NCI-H460 (cell line): ENCODE measurements around the gene PLCB1. TPM values are rescaled to one million over a fixed set of nuclear protein-coding genes. Genes with fewer than 3 reads are reported as not detected.
"Not testable (repeated sequence)": the region's sequence is repeated elsewhere in the genome, so short reads cannot be mapped to it uniquely, and the experiment has no call there.

ENCODE experiments used
- DNase-seq: peaks from one replicate; pipeline ENCODE4 v3.0.0-alpha.2; 2016; ENCODE audit warnings: low read depth; ENCODE audit errors: extremely low read depth
- total RNA-seq: library from RNA; depleted of rRNA; stranded (reverse); fragments of >200 nt; shearing (Covaris generic); gene quantifications from 2 replicates; pipeline ENCODE4 v1.2.3, GENCODE V29; 2014

PLCB1 gene
- total RNA-seq, 1 experiment from 2014 or later, result 74.0 TPM

DNA sequence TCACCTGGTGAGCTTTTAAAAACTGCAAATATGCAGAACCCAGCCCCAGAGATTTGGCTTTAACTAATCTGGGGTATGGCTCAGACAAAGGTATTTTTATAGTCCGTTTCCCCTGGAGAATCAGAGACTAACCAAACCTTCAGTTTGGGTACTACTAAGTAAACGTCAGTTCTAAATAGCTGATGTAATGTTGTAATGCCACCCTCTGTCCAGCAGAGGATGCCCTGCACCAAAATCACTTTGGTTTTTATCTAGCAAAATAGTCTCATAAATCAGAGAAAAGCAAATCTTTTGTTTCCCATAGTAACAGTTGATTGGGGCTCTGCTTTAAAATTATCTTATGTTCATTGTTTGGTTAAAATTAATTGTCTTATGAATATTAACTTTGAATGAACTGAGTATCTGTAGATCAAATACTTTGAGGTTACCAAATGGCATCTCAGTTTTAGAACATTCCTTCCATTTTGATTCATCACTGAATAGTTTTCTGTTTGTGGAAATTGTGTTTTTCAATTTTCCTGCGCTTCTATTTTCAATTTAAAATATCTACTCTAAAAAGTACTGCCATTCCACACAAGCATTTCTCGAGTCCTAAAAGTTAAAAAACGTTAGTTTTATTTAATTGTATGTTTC lies 658.5 kb downstream of the PLCB1 start:
- DNase-seq, result peak; percentile 52

DNA sequence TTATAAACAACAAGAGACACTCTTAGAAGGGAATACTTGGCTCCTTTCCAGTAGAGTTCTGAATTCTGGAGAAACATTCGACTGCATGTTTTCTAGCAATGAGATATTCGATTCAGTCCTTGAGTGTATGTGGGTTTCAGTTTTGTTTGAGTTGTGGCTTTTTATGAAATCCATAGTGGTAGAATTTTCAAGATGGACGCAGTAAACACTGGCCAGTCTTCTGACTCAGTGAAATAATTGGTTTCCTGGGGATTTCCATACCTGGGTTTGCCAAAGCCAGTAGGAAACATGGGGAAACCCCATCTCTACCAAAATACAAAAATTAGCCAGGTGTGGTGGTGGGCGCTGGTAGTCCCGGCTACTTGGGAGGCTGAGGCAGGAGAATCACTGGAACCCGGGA lies 663.3 kb downstream of the PLCB1 start:
- no peak for DNase-seq

DNA sequence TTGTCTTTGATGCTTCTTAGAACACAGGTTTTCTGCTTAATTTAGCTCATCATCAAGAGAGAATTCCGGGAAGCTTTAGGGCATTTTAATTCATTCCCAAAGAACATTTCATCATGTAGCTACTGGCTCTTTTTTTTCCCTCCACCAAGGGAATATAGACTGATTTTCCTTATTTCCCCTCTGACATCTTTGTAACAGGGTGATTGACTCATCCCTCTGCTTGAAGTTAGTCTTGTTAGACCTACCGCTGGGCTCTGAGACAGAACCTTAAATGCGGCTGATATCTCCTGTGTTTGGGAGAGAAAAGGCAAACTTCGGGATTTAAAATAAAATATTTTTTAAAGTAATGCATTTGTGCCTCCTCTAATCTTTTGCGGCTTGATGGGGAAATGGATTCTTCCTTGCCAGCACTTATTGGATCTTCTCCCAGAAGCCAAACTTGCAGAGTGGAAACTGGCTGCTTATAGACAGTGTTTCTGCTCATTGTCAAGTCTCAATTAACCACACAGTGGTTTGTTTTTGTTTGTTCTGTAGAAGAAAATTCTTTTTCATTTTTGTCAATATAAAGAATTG lies 664.1 kb downstream of the PLCB1 start:
- no peak for DNase-seq

DNA sequence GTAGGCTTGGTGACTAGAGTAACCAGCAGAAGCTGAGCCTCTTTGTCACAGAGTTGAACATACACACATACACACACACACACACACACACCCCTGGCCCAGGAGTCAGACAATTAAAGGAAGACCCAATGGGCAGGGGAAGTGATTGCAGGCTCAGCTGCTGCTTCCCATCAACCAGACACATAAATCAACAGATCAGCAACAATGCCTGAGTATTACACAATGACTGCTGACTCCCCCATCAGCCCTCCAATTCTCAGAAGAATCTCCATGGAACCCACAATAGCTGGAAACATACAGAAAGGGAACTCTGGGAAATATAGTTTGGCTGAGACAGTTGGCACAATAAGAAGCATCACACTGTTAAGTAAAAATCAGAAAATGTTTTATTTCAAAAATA lies 666.4 kb downstream of the PLCB1 start:
- DNase-seq, result no peak

DNA sequence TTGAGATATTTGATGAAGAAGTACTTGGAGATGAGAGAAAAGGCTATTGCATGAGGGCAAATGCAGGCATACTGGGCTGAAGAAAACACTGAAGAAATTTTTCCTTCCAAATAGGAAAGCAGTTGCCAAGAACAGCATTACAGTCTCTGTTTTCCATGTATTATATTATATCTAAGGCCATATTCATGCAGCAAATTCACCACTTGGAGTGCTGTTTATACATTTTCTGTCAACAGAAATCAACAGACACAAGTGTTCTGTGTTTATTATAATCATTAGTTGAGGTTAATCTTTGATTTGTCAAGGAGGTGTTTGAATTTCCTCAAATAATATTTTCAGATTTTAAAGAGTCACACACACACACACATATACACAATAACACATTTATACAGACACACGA lies 668.0 kb downstream of the PLCB1 start:
- no peak for DNase-seq

DNA sequence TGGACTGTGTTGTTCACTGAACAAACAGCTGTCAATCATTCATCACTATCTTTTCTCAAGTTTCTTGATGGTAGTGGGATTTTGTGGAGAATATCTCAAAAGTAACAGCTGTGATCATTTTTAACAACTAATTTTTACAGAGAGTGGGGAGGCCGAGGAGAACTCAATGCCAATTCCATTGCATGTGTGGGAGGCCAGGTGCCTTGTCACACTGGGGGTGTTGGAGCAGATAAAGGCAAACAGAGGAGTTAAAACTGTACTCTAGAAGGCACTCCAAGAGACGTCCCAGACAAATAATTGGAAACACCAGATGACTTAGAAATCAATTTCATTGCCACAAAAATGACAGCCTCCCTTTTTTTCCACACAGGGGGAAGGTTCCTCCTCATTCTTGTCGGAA lies 669.6 kb downstream of the PLCB1 start:
- no peak for DNase-seq

DNA sequence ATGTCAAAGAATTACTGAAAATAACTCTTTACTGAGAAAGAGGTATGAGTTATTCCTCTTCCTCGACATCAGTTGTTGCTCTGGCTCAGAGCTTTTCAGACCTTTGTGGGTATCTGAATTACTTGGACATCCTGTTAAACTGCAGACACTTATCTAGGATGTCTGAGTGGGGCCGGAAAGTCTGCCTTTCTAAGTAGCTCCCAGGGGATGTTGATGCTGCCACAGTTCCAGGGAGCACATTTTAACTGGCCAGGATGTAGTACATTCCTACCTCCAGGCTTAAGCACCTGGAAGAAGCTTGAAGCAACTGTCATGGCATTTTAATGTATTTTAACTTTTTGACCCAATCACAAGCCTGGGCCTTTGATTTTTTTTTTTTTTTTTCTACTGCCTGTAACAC lies 671.0 kb downstream of the PLCB1 start:
- no peak for DNase-seq

DNA sequence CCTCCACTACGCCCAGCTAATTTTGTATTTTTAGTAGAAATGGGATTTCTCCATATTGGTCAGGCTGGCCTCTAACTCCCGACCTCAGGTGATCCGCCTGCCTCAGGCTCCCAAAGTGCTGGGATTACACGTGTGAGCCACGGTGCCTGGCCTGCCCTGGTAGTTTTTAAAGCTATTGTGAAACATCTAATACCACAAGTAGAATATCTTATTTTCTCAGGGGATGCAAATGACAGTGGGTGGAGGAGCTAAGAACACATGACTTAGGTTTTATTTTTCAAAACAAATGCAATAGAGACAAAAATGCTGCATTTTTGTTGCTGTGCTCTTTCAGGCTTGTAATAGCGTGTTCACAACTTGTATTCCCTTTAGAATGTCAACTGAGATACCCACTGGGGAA lies 671.9 kb downstream of the PLCB1 start:
- DNase-seq, result no peak

DNA sequence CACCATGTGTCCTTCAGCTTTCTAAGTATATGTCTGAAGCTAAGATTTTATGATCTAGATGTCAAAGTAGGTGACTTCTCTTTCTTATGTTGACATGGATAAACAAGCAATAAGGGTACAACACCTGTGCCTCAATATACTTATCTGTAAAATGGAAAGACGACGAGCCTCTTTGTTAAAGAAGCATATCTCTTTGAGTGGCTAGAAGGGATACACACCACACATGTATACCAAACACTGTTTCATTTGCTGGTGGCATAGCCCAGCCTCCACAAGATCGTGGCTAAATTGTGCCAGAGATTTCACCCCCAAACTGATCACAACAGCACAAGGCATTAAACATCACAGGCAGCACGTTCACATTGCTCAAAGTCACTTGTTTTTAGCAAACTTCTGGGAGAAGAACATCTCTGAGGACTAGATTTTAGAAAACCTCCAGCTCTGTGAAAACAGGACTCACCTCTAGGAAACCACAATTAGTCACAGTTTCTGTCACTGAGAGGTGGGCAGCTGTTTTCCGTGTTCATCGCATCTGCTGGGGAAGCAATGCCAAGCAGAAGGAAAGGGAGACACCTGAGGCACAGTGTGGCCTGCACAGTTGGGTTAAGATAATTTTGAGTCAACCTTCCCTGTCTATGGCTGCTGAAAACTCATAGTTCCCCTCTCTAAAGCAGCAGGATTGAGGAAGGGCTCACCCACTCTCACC lies 673.8 kb downstream of the PLCB1 start:
- DNase-seq, result no peak

DNA sequence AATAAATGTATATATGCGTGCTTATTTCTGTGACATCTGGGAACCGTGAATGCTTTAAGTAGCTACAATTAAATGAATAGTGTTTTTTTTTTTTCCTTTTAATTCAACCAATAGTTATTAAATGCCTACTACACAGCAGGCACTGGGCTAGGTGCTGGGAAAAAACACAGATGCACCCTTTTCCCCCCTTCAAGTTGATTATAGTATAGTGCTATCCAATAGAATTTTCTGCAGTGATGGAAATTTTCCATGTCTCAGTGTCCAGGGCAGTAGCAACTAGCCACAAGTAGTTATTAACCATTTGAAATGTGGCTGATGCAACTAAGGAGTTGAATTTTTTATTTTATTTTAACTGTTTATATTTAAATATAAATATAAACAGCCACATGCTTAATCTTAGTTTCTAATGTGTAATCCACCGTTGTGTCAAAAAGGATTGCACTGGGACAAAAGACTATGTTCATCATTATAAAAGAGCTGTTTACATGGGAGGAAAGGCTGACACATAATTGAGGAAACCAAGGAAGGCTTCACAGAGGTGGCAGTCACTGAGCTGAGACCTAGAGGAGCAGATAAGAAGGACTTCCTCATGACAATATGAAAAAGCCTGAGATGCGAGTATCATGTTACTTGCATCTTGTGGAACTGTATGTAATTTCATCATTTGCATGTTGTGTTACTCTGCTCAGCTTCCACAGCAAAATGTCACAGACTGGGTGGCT lies 675.6 kb downstream of the PLCB1 start:
- no peak for DNase-seq

DNA sequence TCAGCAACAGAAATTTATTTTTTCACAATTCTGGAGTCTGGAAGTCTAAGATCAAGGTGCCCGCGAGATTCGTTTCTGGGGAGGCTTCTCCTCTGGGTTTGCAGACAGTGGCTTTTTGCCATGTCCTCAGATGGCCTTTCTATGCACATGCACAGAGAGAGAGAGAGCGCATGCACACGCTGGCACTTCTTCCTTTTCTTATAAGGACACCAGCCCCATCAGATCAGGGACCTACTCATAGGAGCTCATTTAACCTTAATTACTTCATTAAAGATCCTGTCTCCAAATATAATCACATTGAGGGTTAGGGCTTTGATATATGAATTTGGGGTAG lies 676.1 kb downstream of the PLCB1 start:
- DNase-seq, result no peak

DNA sequence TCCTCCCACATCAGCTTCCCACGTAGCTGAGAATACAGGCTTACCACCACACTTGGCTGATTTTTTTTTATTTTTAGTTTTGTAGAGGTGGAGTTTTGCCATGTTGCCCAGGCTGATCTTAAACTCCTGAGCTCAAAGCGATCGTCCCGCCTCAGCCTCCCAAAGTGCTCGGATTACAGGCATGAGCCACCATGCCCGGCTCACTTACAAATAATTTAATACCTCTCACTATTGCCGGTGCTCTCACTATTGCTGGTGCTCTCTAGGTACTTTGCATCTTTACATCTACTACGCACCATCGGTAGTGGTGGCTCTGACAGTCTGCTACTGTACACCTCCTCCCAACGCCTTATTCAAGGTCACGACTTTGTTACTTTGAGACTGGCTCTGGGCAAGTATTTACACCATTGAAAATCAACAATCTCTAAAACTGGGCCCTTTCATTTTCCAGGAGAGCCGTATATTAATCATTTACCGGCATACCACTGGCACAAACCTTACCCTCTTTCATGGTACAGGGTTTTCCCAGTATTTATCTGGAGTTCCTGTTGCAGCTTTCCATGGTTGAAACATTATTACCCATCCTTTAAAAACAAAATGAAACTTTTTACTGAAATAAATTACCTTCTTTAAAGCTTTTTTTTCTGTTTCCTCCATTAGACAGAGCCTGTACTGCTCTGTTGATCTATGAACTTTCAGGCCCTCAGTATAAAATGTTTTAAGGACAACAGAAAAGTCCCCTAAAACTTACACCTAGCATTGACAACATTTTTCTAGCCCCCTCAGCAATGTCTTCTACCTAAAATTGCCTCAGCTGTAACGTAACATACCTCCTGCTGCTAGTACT lies 677.3 kb downstream of the PLCB1 start:
- no peak for DNase-seq

DNA sequence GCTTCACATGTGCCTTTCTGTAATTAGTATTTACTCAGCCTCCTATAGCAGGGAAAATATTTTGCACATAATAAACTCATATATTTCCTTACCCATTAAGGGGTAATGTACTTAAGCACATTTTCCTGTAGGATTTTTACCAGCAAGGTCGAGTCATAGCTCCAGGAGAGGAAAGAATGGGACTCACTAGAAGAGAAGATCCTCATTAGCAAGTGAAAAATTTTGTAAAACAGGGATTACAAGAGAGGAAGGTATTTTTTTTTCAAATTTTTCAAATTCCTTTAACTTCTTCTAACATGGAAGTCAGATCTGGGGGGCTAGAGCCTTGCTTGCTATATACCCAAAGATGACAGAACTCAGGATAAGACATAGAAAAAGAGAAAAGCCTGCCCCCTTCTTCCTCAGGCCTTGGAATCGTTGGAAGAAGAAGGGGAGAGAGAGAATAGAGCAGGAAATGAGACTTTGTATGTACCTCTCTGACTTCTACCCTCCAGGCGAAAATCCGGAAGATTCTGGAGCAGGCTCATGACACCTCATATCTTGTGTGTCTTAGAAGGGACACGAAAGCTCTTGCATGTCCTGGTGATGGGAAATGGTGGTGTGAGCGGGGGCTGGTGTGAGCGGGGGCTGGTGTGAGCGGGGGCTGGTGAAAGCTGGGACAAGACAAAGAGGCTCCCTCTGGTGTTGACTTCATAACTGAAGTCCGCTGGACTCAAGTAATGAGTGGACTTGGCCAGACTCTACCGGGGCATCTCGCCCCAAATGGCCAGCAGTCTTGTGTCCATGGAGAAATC lies 679.9 kb downstream of the PLCB1 start:
- no peak for DNase-seq

DNA sequence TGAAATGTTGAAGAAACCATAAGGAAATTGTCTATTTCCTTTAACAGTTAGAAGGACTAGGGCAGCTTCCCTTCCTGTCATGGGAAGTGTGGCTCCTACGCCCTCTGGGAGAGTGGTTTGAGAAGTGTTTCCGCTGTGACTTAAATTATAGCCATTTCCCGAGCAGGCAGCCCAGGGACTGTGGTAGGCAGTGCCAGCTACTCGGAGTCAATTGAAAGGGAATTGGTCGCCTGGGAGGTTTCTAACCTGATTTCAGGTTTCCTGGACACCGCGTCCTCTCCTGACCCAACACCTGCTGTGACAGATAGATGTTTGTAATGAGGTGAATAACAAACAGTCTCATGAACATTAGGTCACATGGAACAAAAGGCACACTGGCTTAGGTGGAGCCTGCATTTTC lies 680.8 kb downstream of the PLCB1 start:
- DNase-seq, result no peak

DNA sequence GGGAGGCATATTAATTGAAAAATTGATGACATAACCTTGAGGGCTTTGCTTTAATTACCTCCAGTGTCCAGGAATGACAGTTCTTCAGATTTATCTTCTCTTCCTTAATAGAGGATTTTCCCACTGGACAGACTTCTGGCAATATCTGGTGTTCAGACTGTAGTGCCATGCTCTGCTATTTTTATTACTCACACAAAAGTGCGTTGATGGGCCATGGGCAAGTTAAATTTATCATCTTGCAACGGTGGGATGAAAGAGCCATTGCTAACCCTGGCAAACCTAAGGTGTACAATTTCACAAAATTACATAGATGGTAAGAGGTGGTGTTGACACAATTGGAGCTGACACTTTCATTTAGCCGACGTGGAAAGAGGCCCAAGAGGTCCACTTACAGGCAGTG lies 683.1 kb downstream of the PLCB1 start:
- DNase-seq, result no peak

DNA sequence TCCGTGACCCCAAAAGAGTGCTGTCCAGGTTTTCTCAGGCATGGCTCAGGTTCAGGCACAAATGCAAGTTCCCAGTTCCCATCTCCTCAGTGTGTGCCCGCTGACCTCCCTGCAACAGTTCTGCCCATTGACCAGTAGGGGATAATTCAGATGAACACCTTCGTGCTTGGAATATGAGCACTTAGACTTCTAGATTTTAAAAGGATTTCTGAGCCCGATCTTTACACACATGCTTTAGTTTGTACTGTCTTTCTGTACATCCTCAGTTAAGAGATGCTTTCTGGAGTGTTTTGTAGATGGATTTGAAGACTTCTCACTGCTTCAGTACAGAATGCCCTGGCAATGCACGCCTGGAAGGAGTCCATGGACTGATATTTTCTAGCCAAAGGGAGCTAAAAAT lies 697.2 kb downstream of the PLCB1 start:
- DNase-seq, result no peak

DNA sequence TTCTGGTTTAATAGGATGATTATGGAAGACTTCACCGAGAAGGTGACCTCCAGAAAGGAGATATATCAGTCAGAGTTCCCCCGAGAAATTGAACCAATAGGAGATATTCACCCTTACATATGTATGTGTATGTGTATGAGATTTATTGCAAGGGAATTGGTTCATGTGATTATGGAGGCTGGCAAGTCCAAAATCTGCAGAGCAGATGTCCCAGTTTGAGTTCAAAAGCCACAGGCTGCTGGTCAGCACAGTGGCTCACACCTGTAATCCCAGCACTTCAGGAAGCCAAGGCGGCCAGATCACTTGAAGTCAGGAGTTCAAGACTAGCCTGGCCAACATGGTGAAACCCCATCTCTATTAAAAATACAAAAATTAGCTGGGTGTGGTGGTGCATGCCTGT lies 702.2 kb downstream of the PLCB1 start:
- not testable (repeated sequence) for DNase-seq

DNA sequence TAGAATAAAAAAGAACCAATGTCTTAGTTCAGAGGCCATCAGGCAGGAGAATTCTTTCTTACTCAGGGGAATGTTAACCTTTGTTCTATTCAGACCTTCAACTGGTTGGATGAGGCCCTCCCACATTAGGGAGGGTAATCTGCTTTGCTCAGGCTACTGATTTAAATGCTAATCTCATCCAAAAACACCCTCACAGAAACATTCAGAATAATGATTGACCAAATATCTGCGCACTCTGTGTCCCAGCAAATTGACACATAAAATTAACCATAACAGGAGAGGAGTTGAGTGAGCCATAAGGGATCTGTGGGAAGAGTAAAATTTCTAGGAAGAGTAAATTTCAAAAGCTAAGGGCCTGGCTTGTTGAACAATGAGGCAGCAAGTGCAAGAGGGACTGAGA lies 702.8 kb downstream of the PLCB1 start:
- no peak for DNase-seq

DNA sequence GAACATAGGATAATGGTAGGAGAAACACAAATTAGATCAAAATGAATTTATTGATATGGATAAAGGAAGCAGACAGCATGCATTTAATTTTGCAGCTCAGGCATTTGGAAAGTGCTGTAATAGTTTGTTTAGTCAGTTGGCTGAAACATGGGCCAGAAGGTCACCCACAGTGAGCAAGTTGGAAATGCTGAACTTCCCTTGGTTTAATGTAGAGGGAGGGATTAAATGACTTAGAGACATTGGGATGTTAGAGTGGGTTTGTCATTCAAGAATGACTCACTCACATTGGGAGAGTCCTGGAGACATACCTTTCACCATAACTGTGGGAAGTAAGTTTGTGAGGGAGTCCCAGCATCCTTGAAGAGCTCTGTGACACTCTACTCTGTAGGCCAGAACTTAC lies 705.3 kb downstream of the PLCB1 start:
- DNase-seq, result no peak

DNA sequence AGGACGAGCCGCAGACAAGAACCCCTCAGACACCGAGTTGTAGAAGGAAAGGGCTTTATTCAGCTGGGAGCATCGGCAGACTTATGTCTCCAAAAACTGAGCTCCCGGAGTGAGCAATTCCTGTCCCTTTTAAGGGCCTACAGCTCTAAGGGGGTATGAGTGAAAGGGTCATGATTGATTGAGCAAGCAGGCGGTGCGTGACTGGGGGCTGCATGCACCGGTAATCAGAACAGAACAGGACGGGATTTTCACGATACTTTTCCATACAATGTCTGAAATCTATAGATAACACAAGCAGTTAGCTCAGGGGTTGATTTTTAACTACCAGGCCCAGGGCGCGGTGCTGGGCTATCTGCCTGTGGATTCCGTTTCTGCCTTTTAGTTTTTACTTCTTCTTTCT lies 710.5 kb downstream of the PLCB1 start:
- no peak for DNase-seq
